ENCODE data around the gene NTRK2. TPM values are rescaled to one million over a fixed set of nuclear protein-coding genes. Genes with fewer than 3 reads are reported as not detected.

Gene NTRK2
- total RNA-seq, 1 experiment from 2014 or later, result not detected

- no peak overlapping the region for H2AFZ ChIP-seq (ENCODE audit: low read length)
- no peaks in the 10 kb centered on the region for H3K4me1 ChIP-seq (ENCODE audit: low read length)
- H3K4me3 ChIP-seq (ENCODE audit: low read length), result no peak overlapping the region
- no peak for DNase-seq
- H3K36me3 ChIP-seq (ENCODE audit: insufficient read depth, low read length), result no peaks in the 10 kb centered on the region
- H3K9me3 ChIP-seq (ENCODE audit: low read length), result no peaks in the 10 kb centered on the region
- no peak overlapping the region for H3K27ac ChIP-seq (ENCODE audit: low read length)
- H4K20me1 ChIP-seq (ENCODE audit: insufficient read depth, low read depth, low read length), result no peaks in the 10 kb centered on the region
- no peaks in the 10 kb centered on the region for H3K79me2 ChIP-seq (ENCODE audit: low read length)
- H3K9ac ChIP-seq (ENCODE audit: low read length), result no peak overlapping the region
- H3K27me3 ChIP-seq (ENCODE audit: low read length), result no peaks in the 10 kb centered on the region
- H3K4me2 ChIP-seq (ENCODE audit: low read depth, low read length, poor library complexity, severe bottlenecking), result no peak overlapping the region
- no peaks in the 10 kb centered on the region for H3K9me2 ChIP-seq (replicated peaks; ENCODE audit: insufficient read depth, low read length)
Measured at GRCh38 chr9:84708400-84708799, 38.9 kb downstream of the NTRK2 start.

GRCh38 chr9:84709056-84709455 lies 39.5 kb downstream of the NTRK2 start:
- H3K9ac ChIP-seq (ENCODE audit: low read length), result no peak overlapping the region
- DNase-seq, result no peak
- H3K79me2 ChIP-seq (ENCODE audit: low read length), result no peaks in the 10 kb centered on the region
- no peak overlapping the region for H3K27ac ChIP-seq (ENCODE audit: low read length)
- no peak overlapping the region for H2AFZ ChIP-seq (ENCODE audit: low read length)
- H3K4me1 ChIP-seq (ENCODE audit: low read length), result no peaks in the 10 kb centered on the region
- H3K36me3 ChIP-seq (ENCODE audit: insufficient read depth, low read length), result no peaks in the 10 kb centered on the region
- H4K20me1 ChIP-seq (ENCODE audit: insufficient read depth, low read depth, low read length), result no peaks in the 10 kb centered on the region
- no peaks in the 10 kb centered on the region for H3K27me3 ChIP-seq (ENCODE audit: low read length)
- no peak overlapping the region for H3K4me3 ChIP-seq (ENCODE audit: low read length)
- H3K9me2 ChIP-seq (replicated peaks; ENCODE audit: insufficient read depth, low read length), result no peaks in the 10 kb centered on the region
- no peaks in the 10 kb centered on the region for H3K9me3 ChIP-seq (ENCODE audit: low read length)
- no peak overlapping the region for H3K4me2 ChIP-seq (ENCODE audit: low read depth, low read length, poor library complexity, severe bottlenecking)

DNA sequence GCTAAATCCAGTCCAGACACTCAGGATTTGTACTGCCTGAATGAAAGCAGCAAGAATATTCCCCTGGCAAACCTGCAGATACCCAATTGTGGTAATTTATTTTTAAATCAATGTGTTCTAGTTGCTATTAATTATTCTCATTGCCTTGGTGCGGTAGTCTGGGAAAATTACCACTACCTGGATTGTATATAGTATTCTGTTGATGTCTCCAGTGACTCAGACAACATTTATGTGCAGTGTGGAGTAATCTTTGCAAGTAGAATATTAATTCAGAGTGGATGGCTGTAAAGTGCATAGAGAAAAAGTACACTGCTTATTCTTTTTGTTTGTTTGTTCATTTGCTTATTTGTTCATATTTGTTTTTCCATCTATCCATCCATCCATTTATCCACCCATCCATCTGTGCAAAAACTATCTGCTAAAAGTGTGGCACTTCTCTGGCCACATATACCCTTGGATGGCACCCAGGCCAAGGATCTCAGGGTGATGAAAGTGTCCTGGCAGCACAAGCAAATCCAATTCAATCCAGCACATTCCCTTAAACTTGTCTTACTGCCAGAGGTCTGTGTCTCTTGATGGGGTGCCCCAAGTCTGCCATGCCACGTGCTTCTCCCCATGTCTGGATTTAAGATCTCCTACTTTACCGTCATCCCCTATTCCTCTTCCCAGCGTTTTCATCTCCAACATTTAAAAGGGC lies 41.3 kb downstream of the NTRK2 start:
- H3K27me3 ChIP-seq (ENCODE audit: low read length), result no peaks in the 10 kb centered on the region
- H3K27ac ChIP-seq (ENCODE audit: low read length), result no peak overlapping the region
- no peaks in the 10 kb centered on the region for H3K9me2 ChIP-seq (replicated peaks; ENCODE audit: insufficient read depth, low read length)
- no peaks in the 10 kb centered on the region for H3K9me3 ChIP-seq (ENCODE audit: low read length)
- no peaks in the 10 kb centered on the region for H3K36me3 ChIP-seq (ENCODE audit: insufficient read depth, low read length)
- H4K20me1 ChIP-seq (ENCODE audit: insufficient read depth, low read depth, low read length), result no peaks in the 10 kb centered on the region
- DNase-seq, result no peak
- no peak overlapping the region for H3K4me2 ChIP-seq (ENCODE audit: low read depth, low read length, poor library complexity, severe bottlenecking)
- H3K4me1 ChIP-seq (ENCODE audit: low read length), result no peaks in the 10 kb centered on the region
- no peaks in the 10 kb centered on the region for H3K79me2 ChIP-seq (ENCODE audit: low read length)
- no peak overlapping the region for H3K4me3 ChIP-seq (ENCODE audit: low read length)
- H3K9ac ChIP-seq (ENCODE audit: low read length), result no peak overlapping the region
- H2AFZ ChIP-seq (ENCODE audit: low read length), result no peak overlapping the region

DNA sequence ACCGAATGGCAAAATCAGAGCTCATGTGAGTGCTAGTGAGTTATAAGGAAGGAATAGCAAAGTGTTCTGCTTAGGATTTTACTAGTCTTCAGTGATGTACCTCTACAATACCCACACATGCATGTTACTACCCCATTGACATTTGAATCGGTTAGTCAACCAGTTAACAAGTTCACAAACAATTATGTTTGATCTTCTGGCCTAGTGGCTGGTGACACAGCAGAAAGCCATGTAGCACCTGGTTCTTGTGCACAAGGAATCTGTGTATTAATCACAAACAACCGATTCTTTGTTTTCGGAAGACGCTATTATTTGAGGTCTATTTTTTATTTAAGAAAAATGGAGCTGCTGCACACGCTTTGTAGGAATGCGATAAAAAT lies 41.9 kb downstream of the NTRK2 start:
- no peak for DNase-seq
- no peak overlapping the region for H3K4me2 ChIP-seq (ENCODE audit: low read depth, low read length, poor library complexity, severe bottlenecking)
- no peak overlapping the region for H3K9ac ChIP-seq (ENCODE audit: low read length)
- no peak overlapping the region for H3K27ac ChIP-seq (ENCODE audit: low read length)
- no peaks in the 10 kb centered on the region for H3K27me3 ChIP-seq (ENCODE audit: low read length)
- H4K20me1 ChIP-seq (ENCODE audit: insufficient read depth, low read depth, low read length), result no peaks in the 10 kb centered on the region
- H3K36me3 ChIP-seq (ENCODE audit: insufficient read depth, low read length), result no peaks in the 10 kb centered on the region
- H3K4me3 ChIP-seq (ENCODE audit: low read length), result no peak overlapping the region
- no peaks in the 10 kb centered on the region for H3K9me2 ChIP-seq (replicated peaks; ENCODE audit: insufficient read depth, low read length)
- H2AFZ ChIP-seq (ENCODE audit: low read length), result no peak overlapping the region
- H3K4me1 ChIP-seq (ENCODE audit: low read length), result no peaks in the 10 kb centered on the region
- H3K9me3 ChIP-seq (ENCODE audit: low read length), result no peaks in the 10 kb centered on the region
- no peaks in the 10 kb centered on the region for H3K79me2 ChIP-seq (ENCODE audit: low read length)

GRCh38 chr9:84711936-84712335 lies 42.4 kb downstream of the NTRK2 start:
- Histone ChIP-seq H2AFZ (ENCODE audit: low read length) (no peak overlapping the region), H3K4me2 (ENCODE audit: low read depth, low read length, poor library complexity, severe bottlenecking) (no peak overlapping the region), H3K4me1 (ENCODE audit: low read length) (no peaks in the 10 kb centered on the region), H3K27me3 (ENCODE audit: low read length) (no peaks in the 10 kb centered on the region), H4K20me1 (ENCODE audit: insufficient read depth, low read depth, low read length) (no peaks in the 10 kb centered on the region), H3K4me3 (ENCODE audit: low read length) (no peak overlapping the region), H3K9me2 (replicated peaks; ENCODE audit: insufficient read depth, low read length) (no peaks in the 10 kb centered on the region), H3K36me3 (ENCODE audit: insufficient read depth, low read length) (no peaks in the 10 kb centered on the region), H3K79me2 (ENCODE audit: low read length) (no peaks in the 10 kb centered on the region), H3K9ac (ENCODE audit: low read length) (no peak overlapping the region), H3K27ac (ENCODE audit: low read length) (no peak overlapping the region), H3K9me3 (ENCODE audit: low read length) (no peaks in the 10 kb centered on the region)
- DNase-seq, result no peak

DNA sequence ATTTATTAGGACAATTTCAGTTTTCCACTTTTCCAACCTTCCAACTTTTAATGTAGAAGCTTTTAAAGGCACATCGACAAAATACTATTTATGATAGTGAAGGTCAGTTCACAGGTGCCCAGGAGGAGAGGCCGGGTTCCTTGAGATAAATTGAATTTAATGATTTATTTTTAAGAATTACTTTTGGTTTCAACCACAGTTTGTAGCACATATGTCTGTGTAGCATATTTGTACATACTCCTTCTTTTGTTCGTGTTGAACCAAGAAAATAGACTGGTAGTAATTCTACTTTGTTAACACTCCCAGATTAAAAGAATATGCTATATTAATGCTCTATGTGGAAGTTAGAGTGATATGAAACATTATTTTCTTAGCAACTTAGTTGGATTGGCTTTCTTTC lies 46.7 kb downstream of the NTRK2 start:
- no peak overlapping the region for H3K9ac ChIP-seq (ENCODE audit: low read length)
- H3K27ac ChIP-seq (ENCODE audit: low read length), result no peak overlapping the region
- H3K9me2 ChIP-seq (replicated peaks; ENCODE audit: insufficient read depth, low read length), result no peaks in the 10 kb centered on the region
- H3K36me3 ChIP-seq (ENCODE audit: insufficient read depth, low read length), result no peaks in the 10 kb centered on the region
- no peak overlapping the region for H3K4me3 ChIP-seq (ENCODE audit: low read length)
- H3K4me2 ChIP-seq (ENCODE audit: low read depth, low read length, poor library complexity, severe bottlenecking), result no peak overlapping the region
- DNase-seq, result no peak
- H3K9me3 ChIP-seq (ENCODE audit: low read length), result no peaks in the 10 kb centered on the region
- no peak overlapping the region for H2AFZ ChIP-seq (ENCODE audit: low read length)
- no peaks in the 10 kb centered on the region for H4K20me1 ChIP-seq (ENCODE audit: insufficient read depth, low read depth, low read length)
- no peaks in the 10 kb centered on the region for H3K4me1 ChIP-seq (ENCODE audit: low read length)
- no peaks in the 10 kb centered on the region for H3K79me2 ChIP-seq (ENCODE audit: low read length)
- H3K27me3 ChIP-seq (ENCODE audit: low read length), result no peaks in the 10 kb centered on the region

DNA sequence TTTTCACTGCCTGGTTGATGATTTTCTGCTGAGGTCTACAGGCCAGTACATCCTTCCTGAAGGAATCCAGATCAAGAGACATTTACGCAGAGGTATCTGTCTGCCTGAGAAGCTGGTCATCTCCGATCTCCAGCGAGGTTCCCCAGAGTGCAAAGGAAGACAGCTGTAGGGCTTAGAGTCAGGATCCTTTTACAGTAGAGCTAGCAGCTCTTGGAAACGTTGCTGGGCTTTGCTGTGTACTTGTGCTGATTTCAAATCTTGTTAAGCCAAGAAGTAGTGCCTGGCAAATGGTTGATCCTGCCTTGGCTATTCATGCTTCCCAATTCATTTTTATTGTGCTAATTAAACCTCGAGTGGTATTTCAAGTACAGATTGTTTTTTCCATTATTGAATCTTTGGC lies 48.9 kb downstream of the NTRK2 start:
- no peaks in the 10 kb centered on the region for H3K27me3 ChIP-seq (ENCODE audit: low read length)
- no peak overlapping the region for H2AFZ ChIP-seq (ENCODE audit: low read length)
- H3K9me2 ChIP-seq (replicated peaks; ENCODE audit: insufficient read depth, low read length), result no peaks in the 10 kb centered on the region
- no peak overlapping the region for H3K4me2 ChIP-seq (ENCODE audit: low read depth, low read length, poor library complexity, severe bottlenecking)
- no peaks in the 10 kb centered on the region for H3K36me3 ChIP-seq (ENCODE audit: insufficient read depth, low read length)
- no peak overlapping the region for H3K27ac ChIP-seq (ENCODE audit: low read length)
- no peak for DNase-seq
- H4K20me1 ChIP-seq (ENCODE audit: insufficient read depth, low read depth, low read length), result no peaks in the 10 kb centered on the region
- H3K9ac ChIP-seq (ENCODE audit: low read length), result no peak overlapping the region
- no peaks in the 10 kb centered on the region for H3K4me1 ChIP-seq (ENCODE audit: low read length)
- H3K79me2 ChIP-seq (ENCODE audit: low read length), result no peaks in the 10 kb centered on the region
- no peaks in the 10 kb centered on the region for H3K9me3 ChIP-seq (ENCODE audit: low read length)
- no peak overlapping the region for H3K4me3 ChIP-seq (ENCODE audit: low read length)

GRCh38 chr9:84722388-84722989 lies 53.0 kb downstream of the NTRK2 start:
- DNase-seq, result no peak
- H2AFZ ChIP-seq (ENCODE audit: low read length), result no peak overlapping the region
- no peaks in the 10 kb centered on the region for H3K79me2 ChIP-seq (ENCODE audit: low read length)
- H3K9ac ChIP-seq (ENCODE audit: low read length), result no peak overlapping the region
- no peaks in the 10 kb centered on the region for H3K36me3 ChIP-seq (ENCODE audit: insufficient read depth, low read length)
- H4K20me1 ChIP-seq (ENCODE audit: insufficient read depth, low read depth, low read length), result no peaks in the 10 kb centered on the region
- no peaks in the 10 kb centered on the region for H3K4me1 ChIP-seq (ENCODE audit: low read length)
- H3K27me3 ChIP-seq (ENCODE audit: low read length), result no peaks in the 10 kb centered on the region
- no peaks in the 10 kb centered on the region for H3K9me3 ChIP-seq (ENCODE audit: low read length)
- H3K4me3 ChIP-seq (ENCODE audit: low read length), result no peak overlapping the region
- H3K27ac ChIP-seq (ENCODE audit: low read length), result no peak overlapping the region
- H3K4me2 ChIP-seq (ENCODE audit: low read depth, low read length, poor library complexity, severe bottlenecking), result no peak overlapping the region
- H3K9me2 ChIP-seq (replicated peaks; ENCODE audit: insufficient read depth, low read length), result no peaks in the 10 kb centered on the region

Data from Karpas-422 (cell line).